HEK293T (cell line): ENCODE data around the gene PITRM1.

Experiments
- CTCF ChIA-PET: fragments of 350-600 bp; formaldehyde crosslinking; extraction: SDS; loops from one replicate; lab custom pipeline; 2021; ENCODE audit warnings: antibody characterized with exemption, inconsistent platforms; lab: Yijun Ruan, JAX
- POLR2A ChIA-PET: fragments of 350-600 bp; formaldehyde crosslinking; extraction: SDS; loops from one replicate; lab custom pipeline; 2020; ENCODE audit warnings: antibody characterized with exemption, inconsistent platforms; lab: Yijun Ruan, JAX
- DNase-seq: peaks from one replicate; pipeline ENCODE4 v3.0.0; 2012; ENCODE audit warnings: mixed read lengths; ENCODE audit errors: extremely low spot score
- ARNT ChIP-seq: fragments of 450-650 bp; IDR thresholded peaks from 2 replicates; pipeline ENCODE4 v1.6.1; 2017; ENCODE audit warnings: mild to moderate bottlenecking
- BHLHE40 ChIP-seq: fragments of 450-650 bp; IDR thresholded peaks from 2 replicates; pipeline ENCODE4 v1.6.1; 2016; ENCODE audit warnings: mild to moderate bottlenecking, moderate library complexity, borderline replicate concordance
- CTBP1 ChIP-seq: fragments of 450-650 bp; IDR thresholded peaks from 2 replicates; pipeline ENCODE4 v1.6.1; 2016; ENCODE audit warnings: borderline replicate concordance
- ELF4 ChIP-seq: fragments of 450-650 bp; IDR thresholded peaks from 2 replicates; pipeline ENCODE4 v1.6.1; 2017; ENCODE audit warnings: antibody characterized with exemption
- FOXA1 ChIP-seq: fragments of 450-650 bp; IDR thresholded peaks from 2 replicates; pipeline ENCODE4 v1.6.1; 2016; ENCODE audit warnings: mild to moderate bottlenecking
- FOXK2 ChIP-seq: fragments of 450-650 bp; IDR thresholded peaks from 2 replicates; pipeline ENCODE4 v1.6.1; 2016; ENCODE audit warnings: mild to moderate bottlenecking
- FOXM1 ChIP-seq: fragments of 450-650 bp; IDR thresholded peaks from 2 replicates; pipeline ENCODE4 v1.6.1; 2017; ENCODE audit warnings: mild to moderate bottlenecking, borderline replicate concordance
- HDGF ChIP-seq: fragments of 450-650 bp; IDR thresholded peaks from 2 replicates; pipeline ENCODE4 v1.6.1; 2017; ENCODE audit warnings: antibody characterized with exemption, borderline replicate concordance
- L3MBTL2 ChIP-seq: fragments of 450-650 bp; conservative IDR thresholded peaks from 2 replicates; pipeline ENCODE4 v1.6.1; 2016; ENCODE audit warnings: mild to moderate bottlenecking
- LEF1 ChIP-seq: fragments of 450-650 bp; IDR thresholded peaks from 2 replicates; pipeline ENCODE4 v1.6.1; 2017; ENCODE audit warnings: mild to moderate bottlenecking, borderline replicate concordance
- NFRKB ChIP-seq: fragments of 450-650 bp; IDR thresholded peaks from 2 replicates; pipeline ENCODE4 v1.6.1; 2016; ENCODE audit warnings: mild to moderate bottlenecking, moderate library complexity
- PKNOX1 ChIP-seq: fragments of 450-650 bp; IDR thresholded peaks from 2 replicates; pipeline ENCODE4 v1.6.1; 2016
- SP1 ChIP-seq: fragments of 450-650 bp; IDR thresholded peaks from 2 replicates; pipeline ENCODE4 v1.6.1; 2017
- SUZ12 ChIP-seq: fragments of 450-650 bp; IDR thresholded peaks from 2 replicates; pipeline ENCODE4 v1.6.1; 2016; ENCODE audit warnings: mild to moderate bottlenecking
- TARDBP ChIP-seq: fragments of 450-650 bp; IDR thresholded peaks from 2 replicates; pipeline ENCODE4 v1.6.1; 2016
- ZNF384 ChIP-seq: fragments of 450-650 bp; IDR thresholded peaks from 2 replicates; pipeline ENCODE4 v1.6.1; 2016

The PITRM1 gene

GRCh38 chr10:3150961-3151360 is 21.6 kb downstream of the PITRM1 start:
- TF ChIP-seq HDGF (no peak), FOXK2 (no peak), CTBP1 (no peak), NFRKB (no peak), SP1 (no peak), ARNT (no peak)
- ChIA-PET POLR2A (no interaction called here), CTCF (no interaction called here)
- DNase-seq: no peak

- no peak for DNase-seq
- CTCF ChIA-PET: no interaction called here
- POLR2A ChIA-PET: no interaction called here
- TF ChIP-seq HDGF (no peak), BHLHE40 (no peak), SP1 (no peak), CTBP1 (no peak), FOXA1 (no peak), FOXK2 (no peak), L3MBTL2 (no peak), TARDBP (no peak), PKNOX1 (no peak), NFRKB (no peak), ARNT (no peak), ZNF384 (no peak), FOXM1 (no peak), LEF1 (no peak), ELF4 (no peak), SUZ12 (no peak)
These were observed 22.2 kb downstream of the PITRM1 start for GRCh38 chr10:3150366-3150765.

GRCh38 chr10:3149918-3150317 is 22.7 kb downstream of the PITRM1 start:
- ChIA-PET CTCF (no interaction called here), POLR2A (no interaction called here)
- DNase-seq: no peak
- TF ChIP-seq FOXA1 (no peak), SUZ12 (no peak), BHLHE40 (no peak), FOXM1 (no peak), ARNT (no peak), SP1 (no peak), CTBP1 (no peak), PKNOX1 (no peak), ZNF384 (no peak), HDGF (no peak), TARDBP (no peak), LEF1 (no peak), NFRKB (no peak), FOXK2 (no peak), L3MBTL2 (no peak)

GRCh38 chr10:3148994-3149393 is 23.6 kb downstream of the PITRM1 start:
- CTCF ChIA-PET: no interaction called here
- POLR2A ChIA-PET: no interaction called here
- TF ChIP-seq BHLHE40 (no peak), ARNT (no peak), ELF4 (no peak), HDGF (no peak), SP1 (no peak), SUZ12 (no peak), ZNF384 (no peak), CTBP1 (no peak), FOXK2 (no peak), TARDBP (no peak), FOXA1 (no peak), L3MBTL2 (no peak), FOXM1 (no peak), LEF1 (no peak), NFRKB (no peak), PKNOX1 (no peak)
- no peak for DNase-seq

- no peak for TF ChIP-seq BHLHE40
- TF ChIP-seq SP1: no peak
- no peak for TF ChIP-seq CTBP1
- no peak for TF ChIP-seq ZNF384
- TF ChIP-seq LEF1: no peak
- TF ChIP-seq PKNOX1: no peak
- TF ChIP-seq FOXK2: no peak
- TF ChIP-seq NFRKB: no peak
- TF ChIP-seq ARNT: no peak
- no peak for TF ChIP-seq FOXM1
- TF ChIP-seq FOXA1: no peak
- no peak for TF ChIP-seq TARDBP
- ChIA-PET POLR2A (no interaction called here), CTCF (no interaction called here)
These were observed 24.5 kb downstream of the PITRM1 start for GRCh38 chr10:3148041-3148440.

More at GRCh38 chr10:3148041-3148440, 24.5 kb downstream of the PITRM1 start:
- no peak for DNase-seq
